ENCODE measurements around the gene LRRC10B.

Gene LRRC10B

GRCh38 chr11:61549662-61550568 is 41.4 kb downstream of the LRRC10B start:
- no peak for DNase-seq

GRCh38 chr11:61550665-61551227 is 42.2 kb downstream of the LRRC10B start:
- no peak for DNase-seq

DNA sequence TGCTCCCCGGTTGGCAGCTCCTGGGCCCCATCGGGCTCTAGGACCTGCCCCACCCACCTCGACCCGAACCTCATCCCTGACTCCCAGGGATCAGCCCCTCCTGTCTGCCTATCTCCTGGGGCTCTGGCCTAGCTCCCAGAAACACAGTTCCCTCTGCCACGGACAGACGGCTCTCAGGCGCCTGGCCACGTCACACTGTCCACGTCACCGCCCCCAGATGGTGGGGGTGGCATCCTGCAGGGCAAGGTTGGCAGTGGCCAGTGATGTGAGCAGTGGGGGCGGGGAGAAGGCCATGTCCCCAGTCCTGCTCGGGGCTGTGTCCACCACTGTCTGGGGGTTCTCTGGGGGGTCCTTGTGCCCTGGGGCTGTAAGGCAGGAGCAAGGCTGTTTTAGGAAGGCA is 43.1 kb downstream of the LRRC10B start:
- DNase-seq = no peak

GRCh38 chr11:61552108-61552635 is 43.6 kb downstream of the LRRC10B start:
- DNase-seq = no peak

- DNase-seq = peak; percentile 61
Measured at GRCh38 chr11:61553373-61554171, 45.0 kb downstream of the LRRC10B start.

- DNase-seq = peak; percentile 46
Measured at GRCh38 chr11:61554172-61554988, 45.8 kb downstream of the LRRC10B start.

GRCh38 chr11:61555051-61555969 is 46.8 kb downstream of the LRRC10B start:
- peak; percentile 84 for DNase-seq

GRCh38 chr11:61555978-61556377 is 47.4 kb downstream of the LRRC10B start:
- no peak for DNase-seq

DNA sequence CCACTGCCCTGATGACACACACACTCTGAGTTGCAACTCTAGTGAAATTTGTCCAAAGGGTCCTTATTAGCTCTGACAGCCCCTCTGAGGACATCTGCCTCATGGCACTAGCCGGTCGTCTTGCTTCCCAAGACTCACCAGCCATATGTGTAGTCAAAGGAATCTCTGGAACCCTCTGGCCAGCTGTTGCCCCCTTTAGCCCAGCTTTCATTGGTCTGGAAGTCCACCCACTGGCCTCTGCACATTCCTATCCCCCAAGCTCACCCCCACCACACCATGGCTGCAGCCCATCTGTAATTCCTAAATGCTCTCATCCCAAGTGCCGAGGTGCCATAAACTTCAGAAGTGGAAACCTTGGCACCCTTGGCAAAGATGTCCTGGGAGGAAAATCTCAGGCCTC is 48.1 kb downstream of the LRRC10B start:
- peak; percentile 37 for DNase-seq
